Fibroblast of lung (primary cell): ENCODE data around the gene HACL1. TPM values are rescaled to one million over a fixed set of nuclear protein-coding genes. Genes with fewer than 3 reads are reported as not detected.

ENCODE experiments used
- DNase-seq, 2 donors: peaks; one replicate each; pipeline versions ENCODE4 v3.0.0 to v3.0.0-alpha.2; 2010; ENCODE audit warnings: low read depth in 2 of 2
- H2AFZ ChIP-seq: 2 replicates; pipeline ENCODE4 v1.5.1; 2012; ENCODE audit warnings: low read length, control low read depth, inconsistent platforms
- H3K27ac ChIP-seq: 2 replicates; pipeline ENCODE4 v1.5.1; 2011; ENCODE audit warnings: low read length, control low read depth; ENCODE audit not compliant: insufficient read depth
- H3K27me3 ChIP-seq: 2 replicates; pipeline ENCODE4 v1.5.1; 2011; ENCODE audit warnings: mild to moderate bottlenecking, low read length; ENCODE audit not compliant: control insufficient read depth, insufficient read depth
- H3K36me3 ChIP-seq: 2 replicates; pipeline ENCODE4 v1.5.1; 2011; ENCODE audit warnings: low read length; ENCODE audit not compliant: control insufficient read depth, insufficient read depth
- H3K4me1 ChIP-seq: 2 replicates; pipeline ENCODE4 v1.5.1; 2011; ENCODE audit warnings: low read length; ENCODE audit not compliant: control insufficient read depth, insufficient read depth; ENCODE audit errors: extremely low read depth
- H3K4me2 ChIP-seq: 2 replicates; pipeline ENCODE4 v1.5.1; 2011; ENCODE audit warnings: low read length, control low read depth; ENCODE audit not compliant: insufficient read depth; ENCODE audit errors: extremely low read depth
- H3K4me3 ChIP-seq, 4 experiments: fragments of 200-600 bp in 1 of 4; sonication (generic) in 1 of 4; replicated peaks in 1 of 4; 2 replicates each; pipeline ENCODE4 v1.5.1; 2011 to 2016; ENCODE audit warnings: low read length in 4 of 4, low read depth in 3 of 4, mild to moderate bottlenecking in 3 of 4, control low read depth in 2 of 4, inconsistent platforms in 1 of 4, mixed read lengths in 1 of 4; ENCODE audit not compliant: insufficient read depth in 1 of 4; ENCODE audit errors: control extremely low read depth in 1 of 4
- H3K79me2 ChIP-seq: 2 replicates; pipeline ENCODE4 v1.5.1; 2012; ENCODE audit warnings: mild to moderate bottlenecking, low read length, inconsistent platforms; ENCODE audit not compliant: control insufficient read depth, insufficient read depth
- H3K9ac ChIP-seq: 2 replicates; pipeline ENCODE4 v1.5.1; 2011; ENCODE audit warnings: mild to moderate bottlenecking, low read length, control low read depth; ENCODE audit not compliant: insufficient read depth
- H3K9me3 ChIP-seq: 2 replicates; pipeline ENCODE4 v1.5.1; 2012; ENCODE audit warnings: low read depth, low read length; ENCODE audit not compliant: control insufficient read depth, insufficient read depth
- H4K20me1 ChIP-seq: 2 replicates; pipeline ENCODE4 v1.5.1; 2011; ENCODE audit warnings: low read length; ENCODE audit not compliant: control insufficient read depth, insufficient read depth; ENCODE audit errors: extremely low read depth
- EZH2 ChIP-seq: IDR thresholded peaks from 2 replicates; pipeline ENCODE4 v1.5.1; 2012; ENCODE audit warnings: low read length, control low read depth, mild to moderate bottlenecking; ENCODE audit errors: missing control alignments
- polyA plus RNA-seq, 2 donors: library from polyadenylated mRNA; depleted of rRNA in 1 of 2; stranded (reverse) in 1 of 2; unstranded in 1 of 2; fragments of >200 nt; gene quantifications; 2 replicates each; pipeline ENCODE4 v1.2.1, GENCODE V29; 2011 to 2012; ENCODE audit warnings: missing spikeins in 1 of 2
- total RNA-seq: library from RNA; depleted of rRNA; stranded (reverse); fragments of >200 nt; gene quantifications from 2 replicates; pipeline ENCODE4 v1.2.1, GENCODE V29; 2014
- TF ChIP-seq, protein P1 (sequence below), 2 donors: IDR thresholded peaks in 1 of 2; conservative IDR thresholded peaks in 1 of 2; 1 replicate in 1 of 2; 2 replicates in 1 of 2; pipeline ENCODE4 v1.5.1; 2011 to 2012; ENCODE audit warnings: low read length in 2 of 2, control low read depth in 1 of 2, inconsistent platforms in 1 of 2, low read depth in 1 of 2, mild to moderate bottlenecking in 1 of 2

HACL1 gene
- total and polyA plus RNA-seq, 2 donors (not counting 1 experiment from before 2014, with no cell fraction given) = 16.0 to 20.6 TPM

DNA sequence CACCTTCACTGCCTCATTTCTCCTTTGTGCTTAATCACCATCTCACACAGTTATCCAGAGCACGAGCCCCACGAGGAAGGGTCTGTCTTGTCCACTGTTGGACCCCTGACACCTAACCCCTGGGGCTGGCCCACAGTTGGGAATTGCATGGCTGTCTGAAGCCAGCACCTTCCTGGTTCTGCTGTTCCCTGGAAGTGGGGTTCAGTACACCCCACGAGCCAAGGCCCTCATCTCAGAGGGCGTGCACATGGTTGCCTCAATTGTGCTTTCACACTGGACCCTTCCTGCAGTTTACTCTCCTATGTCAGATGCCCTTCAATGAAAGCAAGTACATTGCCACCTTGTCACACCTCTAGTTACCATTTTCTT lies 30.8 kb upstream of the HACL1 start:
- H3K27ac ChIP-seq = no peak overlapping the region
- H2AFZ ChIP-seq = no peak overlapping the region
- H3K4me2 ChIP-seq = no peak overlapping the region
- H3K79me2 ChIP-seq = no peaks in the 10 kb centered on the region
- H3K4me3 ChIP-seq = no peak overlapping the region
- TF ChIP-seq EZH2 = no peak
- TF ChIP-seq, protein P1, sequence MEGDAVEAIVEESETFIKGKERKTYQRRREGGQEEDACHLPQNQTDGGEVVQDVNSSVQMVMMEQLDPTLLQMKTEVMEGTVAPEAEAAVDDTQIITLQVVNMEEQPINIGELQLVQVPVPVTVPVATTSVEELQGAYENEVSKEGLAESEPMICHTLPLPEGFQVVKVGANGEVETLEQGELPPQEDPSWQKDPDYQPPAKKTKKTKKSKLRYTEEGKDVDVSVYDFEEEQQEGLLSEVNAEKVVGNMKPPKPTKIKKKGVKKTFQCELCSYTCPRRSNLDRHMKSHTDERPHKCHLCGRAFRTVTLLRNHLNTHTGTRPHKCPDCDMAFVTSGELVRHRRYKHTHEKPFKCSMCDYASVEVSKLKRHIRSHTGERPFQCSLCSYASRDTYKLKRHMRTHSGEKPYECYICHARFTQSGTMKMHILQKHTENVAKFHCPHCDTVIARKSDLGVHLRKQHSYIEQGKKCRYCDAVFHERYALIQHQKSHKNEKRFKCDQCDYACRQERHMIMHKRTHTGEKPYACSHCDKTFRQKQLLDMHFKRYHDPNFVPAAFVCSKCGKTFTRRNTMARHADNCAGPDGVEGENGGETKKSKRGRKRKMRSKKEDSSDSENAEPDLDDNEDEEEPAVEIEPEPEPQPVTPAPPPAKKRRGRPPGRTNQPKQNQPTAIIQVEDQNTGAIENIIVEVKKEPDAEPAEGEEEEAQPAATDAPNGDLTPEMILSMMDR (conservative IDR thresholded peaks at IDR 0.05 in 1 of 2, IDR thresholded peaks at IDR 0.05 in 1 of 2; ENCODE audit: low read depth in 1 of 2, low read length in 2 of 2) = no peak
- no peak overlapping the region for H3K9ac ChIP-seq
- H3K36me3 ChIP-seq = no peaks in the 10 kb centered on the region
- peaks cover 40% of the 10 kb centered on the region for H3K4me1 ChIP-seq
- no peaks in the 10 kb centered on the region for H3K27me3 ChIP-seq
- no peaks in the 10 kb centered on the region for H4K20me1 ChIP-seq
- no peaks in the 10 kb centered on the region for H3K9me3 ChIP-seq
- no peak for DNase-seq

GRCh38 chr3:15631426-15632211 lies 30.2 kb upstream of the HACL1 start:
- H4K20me1 ChIP-seq = no peaks in the 10 kb centered on the region
- H3K27me3 ChIP-seq = no peaks in the 10 kb centered on the region
- H3K79me2 ChIP-seq = no peaks in the 10 kb centered on the region
- no peaks in the 10 kb centered on the region for H3K36me3 ChIP-seq
- TF ChIP-seq, protein P1 (conservative IDR thresholded peaks at IDR 0.05 in 1 of 2, IDR thresholded peaks at IDR 0.05 in 1 of 2; ENCODE audit: low read depth in 1 of 2, low read length in 2 of 2) = no peak
- TF ChIP-seq EZH2 = no peak
- peaks cover 36% of the 10 kb centered on the region for H3K4me1 ChIP-seq
- H3K4me2 ChIP-seq = no peak overlapping the region
- H3K9me3 ChIP-seq = no peaks in the 10 kb centered on the region
- no peak overlapping the region for H2AFZ ChIP-seq
- DNase-seq = no peak
- no peak overlapping the region for H3K4me3 ChIP-seq
- H3K27ac ChIP-seq = peak overlapping the region; percentile 60
- H3K9ac ChIP-seq = no peak overlapping the region

DNA sequence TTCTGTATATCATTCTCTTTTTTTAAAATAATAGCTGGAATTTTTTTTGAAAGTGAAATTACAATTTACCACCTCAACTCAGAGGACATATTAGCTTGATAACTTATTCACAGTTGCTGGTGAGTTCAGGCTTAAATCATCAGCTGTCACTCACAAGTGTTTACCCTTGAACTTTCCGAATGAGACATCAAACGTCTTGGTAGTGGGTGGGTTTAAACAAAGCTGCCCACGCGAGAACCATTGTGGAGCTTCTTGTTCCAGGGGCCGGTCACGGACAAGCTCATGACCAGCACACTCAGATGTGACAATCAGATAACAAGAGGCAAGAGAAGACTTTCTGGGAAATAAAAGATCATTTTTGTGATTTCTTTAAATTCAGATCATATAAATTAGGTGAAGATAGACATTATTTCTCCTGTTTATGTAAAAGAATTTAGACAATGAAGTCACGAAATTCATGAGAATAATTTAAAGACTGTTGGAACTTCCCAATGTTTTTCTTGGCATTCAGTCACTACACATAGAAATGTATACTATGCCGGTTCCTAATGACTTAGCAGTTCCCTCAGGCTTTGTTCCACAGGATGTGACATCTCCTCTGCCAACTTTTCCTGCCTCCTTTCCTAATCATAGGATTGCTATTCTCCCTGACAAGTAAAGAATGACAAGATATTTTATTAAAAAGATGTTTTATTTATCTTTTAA lies 29.4 kb upstream of the HACL1 start:
- Histone ChIP-seq H4K20me1 (no peaks in the 10 kb centered on the region), H3K4me1 (peaks cover 29% of the 10 kb centered on the region), H3K9me3 (no peaks in the 10 kb centered on the region), H3K27me3 (no peaks in the 10 kb centered on the region), H2AFZ (no peak overlapping the region), H3K79me2 (no peaks in the 10 kb centered on the region), H3K4me3 (peak overlapping the region; percentile 19 to 47 (median 31)), H3K36me3 (no peaks in the 10 kb centered on the region), H3K4me2 (peak overlapping the region; percentile 77), H3K9ac (peak overlapping the region; percentile 34), H3K27ac (peak overlapping the region; percentile 60)
- no peak for TF ChIP-seq EZH2
- TF ChIP-seq, protein P1 (conservative IDR thresholded peaks at IDR 0.05 in 1 of 2, IDR thresholded peaks at IDR 0.05 in 1 of 2; ENCODE audit: low read depth in 1 of 2, low read length in 2 of 2) = no peak
- peak; percentile 73 to 84 for DNase-seq
